ENCODE measurements around the gene ZNF827. TPM values are rescaled to one million over a fixed set of nuclear protein-coding genes. Genes with fewer than 3 reads are reported as not detected.

The ZNF827 gene
- total RNA-seq, 6 donors from 2014 or later, result 8.1 to 68.1 (median 18.3) TPM

DNA sequence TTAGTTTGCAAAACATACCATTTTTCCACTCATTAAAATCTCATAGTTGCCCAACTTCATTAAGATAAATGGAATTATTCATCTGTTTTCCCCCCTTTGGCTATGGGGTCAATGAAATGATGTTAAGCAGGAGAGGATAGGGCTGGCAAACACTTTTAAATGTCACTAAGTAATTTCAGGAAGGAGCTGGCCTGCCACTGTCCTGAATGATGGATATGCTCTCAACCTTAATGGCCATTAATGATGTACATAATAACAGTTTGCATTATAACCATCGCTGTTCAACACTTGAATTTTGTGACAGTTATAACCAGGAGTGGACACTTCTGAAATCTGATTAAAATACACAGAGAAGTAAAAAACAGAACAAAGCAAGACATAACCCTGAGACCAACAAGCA, 181.4 kb downstream of the ZNF827 start:
- no peak for DNase-seq
- no peaks in the 10 kb centered on the region for H3K4me1 ChIP-seq
- H3K9me3 ChIP-seq, result no peaks in the 10 kb centered on the region
- no peak overlapping the region for H3K4me3 ChIP-seq
- no peak overlapping the region for H3K27ac ChIP-seq
- 82 to 88% methylated on average over 1 of the region's 1 CpG for WGBS, 2 donors
- no peak for ATAC-seq (ENCODE audit: low FRiP score in 2 of 2)
- peaks cover 6 to 13% (median 7%) of the 10 kb centered on the region in 4 donors for H3K36me3 ChIP-seq
- H3K27me3 ChIP-seq, result no peaks in the 10 kb centered on the region
- TF ChIP-seq, protein P1, sequence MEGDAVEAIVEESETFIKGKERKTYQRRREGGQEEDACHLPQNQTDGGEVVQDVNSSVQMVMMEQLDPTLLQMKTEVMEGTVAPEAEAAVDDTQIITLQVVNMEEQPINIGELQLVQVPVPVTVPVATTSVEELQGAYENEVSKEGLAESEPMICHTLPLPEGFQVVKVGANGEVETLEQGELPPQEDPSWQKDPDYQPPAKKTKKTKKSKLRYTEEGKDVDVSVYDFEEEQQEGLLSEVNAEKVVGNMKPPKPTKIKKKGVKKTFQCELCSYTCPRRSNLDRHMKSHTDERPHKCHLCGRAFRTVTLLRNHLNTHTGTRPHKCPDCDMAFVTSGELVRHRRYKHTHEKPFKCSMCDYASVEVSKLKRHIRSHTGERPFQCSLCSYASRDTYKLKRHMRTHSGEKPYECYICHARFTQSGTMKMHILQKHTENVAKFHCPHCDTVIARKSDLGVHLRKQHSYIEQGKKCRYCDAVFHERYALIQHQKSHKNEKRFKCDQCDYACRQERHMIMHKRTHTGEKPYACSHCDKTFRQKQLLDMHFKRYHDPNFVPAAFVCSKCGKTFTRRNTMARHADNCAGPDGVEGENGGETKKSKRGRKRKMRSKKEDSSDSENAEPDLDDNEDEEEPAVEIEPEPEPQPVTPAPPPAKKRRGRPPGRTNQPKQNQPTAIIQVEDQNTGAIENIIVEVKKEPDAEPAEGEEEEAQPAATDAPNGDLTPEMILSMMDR (IDR thresholded peaks at IDR 0.05), result no peak

GRCh38 chr4:145756244-145756643, 182.4 kb downstream of the ZNF827 start:
- H3K27me3 ChIP-seq, result no peaks in the 10 kb centered on the region
- no peak overlapping the region for H3K27ac ChIP-seq
- H3K4me3 ChIP-seq, result no peak overlapping the region
- peaks cover 6 to 13% (median 6%) of the 10 kb centered on the region in 4 donors for H3K36me3 ChIP-seq
- no peaks in the 10 kb centered on the region for H3K9me3 ChIP-seq
- no peaks in the 10 kb centered on the region for H3K4me1 ChIP-seq
- ATAC-seq (ENCODE audit: low FRiP score in 2 of 2) (no peak), DNase-seq (no peak)
- TF ChIP-seq POLR2A (IDR thresholded peaks at IDR 0.05) (no peak), EP300 (IDR thresholded peaks at IDR 0.05) (no peak), POLR2AphosphoS5 (IDR thresholded peaks at IDR 0.05) (no peak)
- TF ChIP-seq, protein P1 (IDR thresholded peaks at IDR 0.05), result no peak
- 83 to 96% methylated on average over 1 of the region's 1 CpG for WGBS, 2 donors

DNA sequence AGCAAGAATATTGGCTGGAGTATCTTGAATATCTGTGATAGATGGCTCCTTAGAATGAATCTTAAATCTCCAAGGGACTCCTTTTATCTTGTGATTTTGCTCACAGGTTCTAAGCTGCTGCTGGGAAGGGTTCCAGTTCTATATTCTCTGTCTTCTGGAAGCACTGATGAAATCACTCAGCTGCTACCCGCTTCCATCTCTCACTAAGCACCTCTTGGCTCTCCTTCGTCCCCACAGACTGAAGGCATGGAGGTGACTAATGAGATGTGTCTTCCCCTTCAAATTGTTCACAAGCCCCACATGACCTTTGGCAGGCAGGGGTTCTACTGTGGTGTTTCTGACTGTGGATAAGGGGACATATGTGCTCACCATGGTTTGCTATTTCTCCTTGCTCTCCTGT, 182.8 kb downstream of the ZNF827 start:
- Histone ChIP-seq H3K9me3 (no peaks in the 10 kb centered on the region), H3K36me3 (peaks cover 1 to 9% (median 3%) of the 10 kb centered on the region in 4 donors), H3K27me3 (no peaks in the 10 kb centered on the region), H3K4me3 (no peak overlapping the region), H3K4me1 (no peaks in the 10 kb centered on the region), H3K27ac (no peak overlapping the region)
- TF ChIP-seq EP300 (IDR thresholded peaks at IDR 0.05) (no peak), POLR2AphosphoS5 (IDR thresholded peaks at IDR 0.05) (no peak), POLR2A (IDR thresholded peaks at IDR 0.05) (no peak)
- TF ChIP-seq, protein P1 (IDR thresholded peaks at IDR 0.05), result no peak
- no peak for DNase-seq
- peak in 1 of 2 donors; percentile 42 for ATAC-seq (ENCODE audit: low FRiP score in 2 of 2)
- WGBS, 2 donors, result 87 to 92% methylated on average over 2 of the region's 2 CpGs

- TF ChIP-seq, protein P1 (IDR thresholded peaks at IDR 0.05), result no peak
- TF ChIP-seq POLR2AphosphoS5 (IDR thresholded peaks at IDR 0.05) (no peak), POLR2A (IDR thresholded peaks at IDR 0.05) (no peak), EP300 (IDR thresholded peaks at IDR 0.05) (no peak)
- no peak overlapping the region for H3K4me3 ChIP-seq
- H3K4me1 ChIP-seq, result no peaks in the 10 kb centered on the region
- no peak overlapping the region for H3K27ac ChIP-seq
- no peak for DNase-seq
- WGBS, 2 donors, result 86 to 91% methylated on average over 2 of the region's 2 CpGs
- H3K9me3 ChIP-seq, result no peaks in the 10 kb centered on the region
- ATAC-seq (ENCODE audit: low FRiP score in 2 of 2), result no peak
- no peaks in the 10 kb centered on the region for H3K27me3 ChIP-seq
- H3K36me3 ChIP-seq, result no peaks in the 10 kb centered on the region
These were observed 195.0 kb downstream of the ZNF827 start for GRCh38 chr4:145743641-145744040.

DNA sequence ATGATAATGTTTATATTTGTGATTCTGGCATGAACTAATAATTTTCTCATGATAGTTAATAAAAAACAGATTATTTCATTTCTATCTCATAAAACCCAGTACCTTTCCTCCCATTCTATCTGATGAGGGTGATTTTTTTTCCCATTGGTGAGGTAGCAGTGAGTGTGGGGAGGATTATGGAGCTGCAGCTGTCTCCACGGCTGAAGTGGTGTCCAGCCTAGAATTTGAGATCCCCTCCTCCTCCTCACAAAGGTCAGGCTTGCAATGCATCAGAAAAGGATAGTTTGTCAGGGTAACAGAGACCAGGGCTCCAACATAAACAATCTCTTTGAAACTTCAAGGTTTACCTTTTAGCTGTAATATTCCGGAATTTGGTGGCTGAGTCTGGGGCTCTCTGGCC, 197.8 kb downstream of the ZNF827 start:
- TF ChIP-seq POLR2AphosphoS5 (IDR thresholded peaks at IDR 0.05) (no peak), POLR2A (IDR thresholded peaks at IDR 0.05) (no peak)
- DNase-seq (no peak), ATAC-seq (ENCODE audit: low FRiP score in 2 of 2) (no peak)
- 76 to 91% methylated on average over 2 of the region's 2 CpGs for WGBS, 2 donors
- peaks cover 7 to 13% (median 11%) of the 10 kb centered on the region in 4 donors for H3K4me1 ChIP-seq
- no peaks in the 10 kb centered on the region for H3K9me3 ChIP-seq
- no peaks in the 10 kb centered on the region for H3K36me3 ChIP-seq
- H3K4me3 ChIP-seq, result no peak overlapping the region
- H3K27ac ChIP-seq, result no peak overlapping the region
- H3K27me3 ChIP-seq, result no peaks in the 10 kb centered on the region
